ENCODE measurements around the gene ZNF672.
A peak's percentile ranks its signal among the peaks of the same experiment; 100 is the strongest.

Gene ZNF672

GRCh38 chr1:248858891-248859889 lies 21.2 kb downstream of the ZNF672 start, which contains the start of gene ZNF692:
Gene ZNF692, minus strand, starts transcription at chr1:248859085. Its CDS starts 776 bp downstream, at chr1:248858309.
- in situ Hi-C loops (cut with MboI; ENCODE audit: low pct_unique_long_range_greater_than_20kb, low sequenced_read_pairs, unreplicated experiment): no loop called here
- peak; percentile 99 for DNase-seq (ENCODE audit: low spot score)
- TF ChIP-seq, protein P1, sequence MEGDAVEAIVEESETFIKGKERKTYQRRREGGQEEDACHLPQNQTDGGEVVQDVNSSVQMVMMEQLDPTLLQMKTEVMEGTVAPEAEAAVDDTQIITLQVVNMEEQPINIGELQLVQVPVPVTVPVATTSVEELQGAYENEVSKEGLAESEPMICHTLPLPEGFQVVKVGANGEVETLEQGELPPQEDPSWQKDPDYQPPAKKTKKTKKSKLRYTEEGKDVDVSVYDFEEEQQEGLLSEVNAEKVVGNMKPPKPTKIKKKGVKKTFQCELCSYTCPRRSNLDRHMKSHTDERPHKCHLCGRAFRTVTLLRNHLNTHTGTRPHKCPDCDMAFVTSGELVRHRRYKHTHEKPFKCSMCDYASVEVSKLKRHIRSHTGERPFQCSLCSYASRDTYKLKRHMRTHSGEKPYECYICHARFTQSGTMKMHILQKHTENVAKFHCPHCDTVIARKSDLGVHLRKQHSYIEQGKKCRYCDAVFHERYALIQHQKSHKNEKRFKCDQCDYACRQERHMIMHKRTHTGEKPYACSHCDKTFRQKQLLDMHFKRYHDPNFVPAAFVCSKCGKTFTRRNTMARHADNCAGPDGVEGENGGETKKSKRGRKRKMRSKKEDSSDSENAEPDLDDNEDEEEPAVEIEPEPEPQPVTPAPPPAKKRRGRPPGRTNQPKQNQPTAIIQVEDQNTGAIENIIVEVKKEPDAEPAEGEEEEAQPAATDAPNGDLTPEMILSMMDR (IDR thresholded peaks at IDR 0.05; ENCODE audit: extremely low read depth, insufficient read depth, missing control alignments): no peak

DNA sequence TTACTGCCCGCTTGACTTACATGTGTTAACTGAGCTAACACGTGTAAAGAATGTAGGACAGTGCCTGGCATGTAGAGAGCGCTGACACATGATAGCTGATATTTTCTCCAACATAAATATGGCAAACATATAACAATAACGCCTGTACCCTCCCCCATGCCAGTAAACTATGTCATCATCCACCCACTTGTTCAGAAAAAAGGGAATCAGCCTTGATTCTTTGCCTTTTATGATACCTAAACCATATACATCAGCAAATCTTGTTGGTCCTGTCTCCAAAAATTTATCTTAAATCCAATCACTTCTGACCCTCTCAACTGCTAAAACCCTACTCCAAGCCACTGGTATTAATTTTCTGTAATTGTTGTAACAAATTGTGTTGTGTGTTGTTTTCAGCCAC lies 22.0 kb downstream of the ZNF672 start:
- DNase-seq (ENCODE audit: low spot score): no peak
- TF ChIP-seq, protein P1 (IDR thresholded peaks at IDR 0.05; ENCODE audit: extremely low read depth, insufficient read depth, missing control alignments): no peak
- in situ Hi-C loops (cut with MboI; ENCODE audit: low pct_unique_long_range_greater_than_20kb, low sequenced_read_pairs, unreplicated experiment): no loop called here

DNA sequence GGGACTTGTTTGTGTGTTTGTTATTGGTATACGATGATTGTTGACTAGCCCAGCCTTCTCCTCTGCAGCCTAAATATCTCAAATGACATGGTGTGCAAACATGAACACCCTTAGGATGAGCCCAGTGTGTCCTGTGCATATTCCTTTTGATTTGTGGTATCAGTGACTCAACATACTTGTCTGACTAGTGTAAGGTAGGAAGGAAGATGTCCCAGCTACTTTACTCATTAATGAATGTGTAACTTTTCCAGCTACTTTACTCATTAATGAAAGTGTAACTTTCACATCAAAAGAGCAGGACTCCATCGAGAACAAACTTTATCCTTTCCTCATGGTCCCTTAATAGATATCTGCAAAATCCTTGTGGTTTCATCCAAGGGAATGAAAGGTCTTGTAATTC lies 23.6 kb downstream of the ZNF672 start:
- no peak for DNase-seq (ENCODE audit: low spot score)
- in situ Hi-C loops (cut with MboI; ENCODE audit: low pct_unique_long_range_greater_than_20kb, low sequenced_read_pairs, unreplicated experiment): no loop called here
- TF ChIP-seq, protein P1 (IDR thresholded peaks at IDR 0.05; ENCODE audit: extremely low read depth, insufficient read depth, missing control alignments): no peak

GRCh38 chr1:248862695-248862997 lies 24.6 kb downstream of the ZNF672 start:
- in situ Hi-C loops (cut with MboI; ENCODE audit: low pct_unique_long_range_greater_than_20kb, low sequenced_read_pairs, unreplicated experiment): no loop called here

DNA sequence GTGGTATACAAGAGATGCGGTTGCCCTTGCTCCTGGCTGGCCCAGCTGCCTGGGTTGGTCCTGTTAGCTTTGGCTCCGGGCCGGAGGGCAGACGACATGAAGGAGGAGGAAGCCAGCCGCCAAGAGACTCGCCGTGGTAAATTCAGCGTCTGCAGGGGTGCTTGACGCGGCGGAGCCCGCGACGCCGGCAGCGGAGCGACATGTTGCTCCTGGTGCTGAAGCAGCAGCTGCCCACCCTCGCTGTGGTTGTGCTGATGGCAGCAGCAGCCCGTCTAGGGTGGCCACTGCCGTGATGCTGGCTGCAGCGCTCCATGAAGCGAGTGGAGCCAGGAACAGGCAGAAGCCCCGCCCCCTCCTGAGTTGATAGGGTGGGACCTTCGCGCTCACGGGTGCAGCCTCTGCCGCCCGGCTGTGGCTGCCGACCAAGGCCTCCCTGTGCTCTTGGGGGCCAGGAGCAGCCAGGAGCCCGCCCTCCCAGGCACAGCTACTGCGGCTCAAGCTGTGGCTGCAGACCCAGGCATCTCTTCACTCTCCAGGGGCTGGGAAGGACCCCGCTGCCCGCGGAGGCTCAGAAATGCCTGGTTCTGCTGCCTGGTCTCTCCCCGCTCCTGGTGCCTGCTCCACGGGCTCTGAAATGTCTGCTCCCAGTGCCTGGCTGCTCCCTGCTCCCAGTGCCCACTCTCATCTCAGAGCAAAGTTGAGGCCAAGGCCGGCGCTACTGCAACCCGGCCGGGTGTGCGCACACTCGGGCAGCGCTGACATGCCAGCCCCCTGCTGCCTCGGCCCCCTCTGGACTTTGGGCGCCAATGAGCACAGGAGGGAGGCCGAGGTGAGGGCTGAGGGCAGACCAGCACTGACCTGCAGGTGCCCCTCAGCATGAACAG lies 25.2 kb downstream of the ZNF672 start:
- TF ChIP-seq, protein P1 (IDR thresholded peaks at IDR 0.05; ENCODE audit: extremely low read depth, insufficient read depth, missing control alignments): no peak
- peak; percentile 74 for DNase-seq (ENCODE audit: low spot score)
- in situ Hi-C loops (cut with MboI; ENCODE audit: low pct_unique_long_range_greater_than_20kb, low sequenced_read_pairs, unreplicated experiment): no loop called here

More at GRCh38 chr1:248862695-248862997, 24.6 kb downstream of the ZNF672 start:
- TF ChIP-seq, protein P1 (IDR thresholded peaks at IDR 0.05; ENCODE audit: extremely low read depth, insufficient read depth, missing control alignments): no peak
- no peak for DNase-seq (ENCODE audit: low spot score)

GRCh38 chr1:248871837-248872401 lies 33.9 kb downstream of the ZNF672 start:
- TF ChIP-seq, protein P1 (IDR thresholded peaks at IDR 0.05; ENCODE audit: extremely low read depth, insufficient read depth, missing control alignments): no peak
- in situ Hi-C loops (cut with MboI; ENCODE audit: low pct_unique_long_range_greater_than_20kb, low sequenced_read_pairs, unreplicated experiment): no loop called here
- no peak for DNase-seq (ENCODE audit: low spot score)
